HG03045 (cell line): Measurements from ENCODE around the gene ESYT1.
"Not testable (repeated sequence)": the region's sequence is repeated elsewhere in the genome, so short reads cannot be mapped to it uniquely, and the experiment has no call there.

Experiments
- ATAC-seq: cut with Tn5 transposase; IDR thresholded peaks from one replicate; pipeline ENCODE4 v1.9.1; 2021; ENCODE audit warnings: mild to moderate bottlenecking, moderate library complexity; ENCODE audit not compliant: unreplicated experiment

Gene ESYT1

DNA sequence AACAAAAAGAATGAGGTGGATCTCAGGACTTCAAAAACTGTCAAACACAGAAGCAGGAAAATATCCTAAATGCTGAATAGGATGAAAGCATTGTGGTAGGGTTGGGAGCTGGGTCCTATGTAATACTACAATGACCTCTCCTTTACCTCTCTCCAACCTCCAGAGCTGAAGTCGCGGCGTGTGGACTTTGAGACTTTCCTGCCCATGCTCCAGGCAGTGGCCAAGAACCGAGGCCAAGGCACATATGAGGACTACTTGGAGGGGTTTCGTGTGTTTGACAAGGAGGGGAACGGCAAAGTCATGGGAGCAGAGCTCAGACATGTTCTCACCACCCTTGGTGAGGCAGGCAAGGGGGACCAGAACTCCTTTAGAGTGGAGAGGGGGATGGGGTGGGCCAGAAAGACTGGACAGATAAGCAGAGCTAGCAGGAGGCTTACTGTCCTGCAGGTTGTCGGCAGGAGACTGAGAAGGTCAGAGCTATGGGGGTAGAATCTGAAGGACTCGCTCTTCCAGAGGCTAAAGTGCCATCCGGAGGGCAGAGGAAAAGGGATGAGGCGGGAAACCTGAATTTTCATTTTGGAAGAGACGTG is 27.3 kb downstream of the ESYT1 start:
- ATAC-seq: no peak

DNA sequence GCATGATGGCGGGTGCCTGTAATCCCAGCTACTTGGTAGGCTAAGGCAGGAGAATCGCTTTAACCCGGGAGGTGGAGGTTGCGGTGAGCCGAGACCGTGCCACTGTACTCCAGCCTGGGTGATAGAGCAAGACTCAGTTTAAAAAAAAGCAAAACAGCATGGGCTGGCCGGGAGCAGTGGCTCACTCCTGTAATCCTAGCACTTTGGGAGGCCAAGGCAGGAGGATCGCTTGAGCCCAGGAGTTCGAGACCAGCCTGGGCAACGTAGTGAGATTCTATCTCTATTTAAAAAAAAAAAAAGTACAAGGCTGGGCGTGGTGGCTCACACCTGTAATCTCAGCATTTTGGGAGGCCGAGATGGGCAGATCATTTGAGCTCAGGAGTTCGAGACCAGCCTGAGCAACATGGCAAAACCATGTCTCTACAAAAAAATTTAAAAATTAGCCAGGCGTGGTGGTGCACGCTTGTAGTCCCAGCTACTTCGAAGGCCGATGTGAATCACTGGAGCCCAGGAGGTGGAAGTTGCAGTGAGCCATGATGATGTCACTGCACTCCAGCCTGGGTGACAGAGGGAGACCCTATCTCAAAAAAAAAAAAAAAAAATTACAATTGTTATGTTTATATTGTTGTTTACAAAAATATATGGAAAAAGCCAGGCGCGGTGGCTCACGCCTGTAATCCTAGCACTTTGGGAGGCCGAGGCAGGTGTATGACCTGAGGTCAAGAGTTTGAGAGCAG is 28.6 kb downstream of the ESYT1 start:
- not testable (repeated sequence) for ATAC-seq

DNA sequence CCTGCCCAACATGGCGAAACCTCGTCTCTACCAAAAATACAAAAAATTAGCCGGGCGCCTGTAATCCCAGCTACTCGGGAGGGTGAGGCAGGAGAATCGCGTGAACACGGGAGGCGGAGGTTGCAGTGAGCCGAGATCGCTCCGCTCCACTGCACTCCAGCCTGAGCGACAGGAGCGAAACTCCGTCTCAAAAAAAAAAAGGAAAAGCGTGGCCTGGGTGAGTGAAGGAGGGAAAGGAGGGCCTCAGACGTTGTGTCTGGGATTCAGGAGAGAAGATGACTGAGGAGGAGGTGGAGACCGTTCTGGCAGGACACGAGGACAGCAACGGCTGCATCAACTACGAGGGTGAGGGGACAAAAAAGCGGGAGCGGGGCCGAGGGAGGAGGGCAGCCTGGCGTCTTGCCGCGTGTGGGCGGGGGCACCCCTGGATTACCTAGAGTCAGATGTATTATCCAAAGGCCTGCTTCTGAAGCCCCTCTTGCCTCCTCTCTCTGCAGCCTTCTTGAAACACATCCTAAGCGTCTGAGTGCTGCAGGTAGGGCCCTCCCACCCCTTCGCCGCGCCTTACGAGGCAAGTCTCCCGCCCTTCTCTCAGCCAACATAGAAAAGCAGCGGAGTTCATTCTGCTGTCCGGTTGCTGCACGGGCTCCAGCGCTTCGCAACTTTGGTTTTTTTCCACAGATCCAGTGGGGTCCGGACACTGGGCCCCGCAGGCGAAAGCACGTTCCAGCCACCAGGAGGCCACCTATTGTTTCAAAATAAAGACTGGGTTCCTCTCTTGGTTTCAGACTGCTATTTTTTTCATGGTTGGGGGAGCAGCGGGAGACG is 29.3 kb downstream of the ESYT1 start:
- peak; percentile 23 for ATAC-seq

DNA sequence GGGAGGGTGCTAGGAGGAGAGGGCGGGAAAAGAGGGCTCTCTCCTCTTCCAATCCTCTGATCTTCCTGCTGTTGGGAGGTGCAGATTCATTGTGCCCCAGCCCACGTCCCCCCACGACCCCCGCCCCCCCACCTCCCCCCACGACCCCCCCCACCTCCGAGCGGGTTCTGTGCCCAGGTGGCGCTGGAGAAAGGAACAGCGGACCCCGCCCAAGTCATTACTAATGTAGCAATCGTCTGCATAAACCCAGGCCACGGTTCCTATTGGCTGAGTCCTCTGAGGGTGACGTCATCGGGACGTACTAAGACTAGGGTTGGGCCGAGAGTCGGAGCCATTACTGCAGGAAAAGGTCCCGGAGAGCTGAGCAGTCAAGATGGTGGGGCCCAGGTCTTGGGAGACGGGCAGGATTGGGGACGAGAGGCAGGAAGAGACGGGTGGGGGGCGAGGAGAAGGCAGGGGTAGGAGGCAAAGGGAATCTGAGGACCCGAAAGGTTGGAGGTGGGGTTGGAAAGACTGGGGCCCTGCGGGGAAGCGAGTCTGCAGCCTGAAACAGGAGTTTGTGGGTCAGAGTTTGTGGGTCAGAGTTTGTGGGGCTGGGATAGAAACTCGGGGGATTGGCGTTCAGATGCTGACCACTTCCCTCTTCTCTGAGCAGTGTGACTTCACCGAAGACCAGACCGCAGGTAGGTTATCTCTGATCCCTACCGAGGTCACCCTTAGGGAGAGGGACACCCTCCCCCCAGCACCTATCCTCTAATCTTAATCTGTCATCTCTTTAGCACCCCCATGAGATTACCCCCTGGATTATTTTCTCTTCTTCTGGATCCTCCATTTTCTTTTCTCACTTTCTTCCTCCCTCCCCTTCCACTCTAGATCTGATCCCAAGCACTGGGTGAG is 30.2 kb downstream of the ESYT1 start, which contains the start of gene MYL6:
MYL6 (plus strand) TSS at position 331 of the 897 bp plus-strand sequence; CDS start at position 374, 43 bp downstream.
- peak; percentile 81 for ATAC-seq

DNA sequence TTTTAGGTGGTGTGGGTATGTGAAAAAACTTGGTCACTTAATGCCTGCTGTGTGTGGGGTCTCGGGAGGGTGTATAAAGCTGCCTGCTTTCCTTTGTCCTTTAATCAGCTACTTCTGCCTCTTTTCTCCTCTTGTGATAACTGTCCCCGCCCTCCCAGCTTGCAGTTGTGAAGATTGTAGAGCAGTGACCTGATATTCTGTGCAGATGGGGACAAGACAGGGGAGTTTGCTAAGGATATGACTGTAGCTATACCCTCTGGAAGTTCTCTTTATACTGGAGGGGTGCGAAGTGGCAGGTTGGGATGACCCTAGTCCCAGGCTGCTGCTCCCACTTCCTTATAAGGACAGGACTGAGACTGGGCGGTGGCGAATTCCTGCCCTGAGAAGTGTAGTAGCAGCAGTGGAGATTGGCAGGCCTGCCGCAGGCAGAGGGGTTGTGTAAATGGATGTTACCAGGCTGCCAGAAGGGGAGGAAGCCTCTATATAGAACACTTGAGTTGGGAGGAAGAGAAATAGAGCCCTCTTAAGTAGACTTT is 30.9 kb downstream of the ESYT1 start:
- ATAC-seq: no peak

DNA sequence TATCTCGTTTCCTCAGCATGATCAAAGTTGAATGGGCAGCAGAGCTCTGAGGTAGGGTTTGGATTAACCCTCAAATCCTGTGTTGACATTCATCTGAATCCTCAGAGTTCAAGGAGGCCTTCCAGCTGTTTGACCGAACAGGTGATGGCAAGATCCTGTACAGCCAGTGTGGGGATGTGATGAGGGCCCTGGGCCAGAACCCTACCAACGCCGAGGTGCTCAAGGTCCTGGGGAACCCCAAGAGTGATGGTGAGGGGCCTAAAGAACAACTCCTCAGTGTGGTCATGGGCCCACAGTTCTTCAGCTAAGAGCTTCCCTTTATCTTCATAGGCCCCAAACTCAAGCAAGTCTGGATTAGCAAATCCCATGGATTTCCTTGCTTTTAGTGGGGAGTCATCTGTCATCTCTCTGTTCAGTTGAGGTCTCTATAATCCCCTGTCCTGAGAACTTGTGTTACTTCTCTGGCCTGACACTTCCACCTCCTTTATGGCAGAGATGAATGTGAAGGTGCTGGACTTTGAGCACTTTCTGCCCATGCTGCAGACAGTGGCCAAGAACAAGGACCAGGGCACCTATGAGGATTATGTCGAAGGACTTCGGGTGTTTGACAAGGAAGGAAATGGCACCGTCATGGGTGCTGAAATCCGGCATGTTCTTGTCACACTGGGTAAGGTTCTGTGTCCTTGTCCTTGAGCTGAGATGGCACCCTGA is 31.6 kb downstream of the ESYT1 start:
- ATAC-seq: no peak

DNA sequence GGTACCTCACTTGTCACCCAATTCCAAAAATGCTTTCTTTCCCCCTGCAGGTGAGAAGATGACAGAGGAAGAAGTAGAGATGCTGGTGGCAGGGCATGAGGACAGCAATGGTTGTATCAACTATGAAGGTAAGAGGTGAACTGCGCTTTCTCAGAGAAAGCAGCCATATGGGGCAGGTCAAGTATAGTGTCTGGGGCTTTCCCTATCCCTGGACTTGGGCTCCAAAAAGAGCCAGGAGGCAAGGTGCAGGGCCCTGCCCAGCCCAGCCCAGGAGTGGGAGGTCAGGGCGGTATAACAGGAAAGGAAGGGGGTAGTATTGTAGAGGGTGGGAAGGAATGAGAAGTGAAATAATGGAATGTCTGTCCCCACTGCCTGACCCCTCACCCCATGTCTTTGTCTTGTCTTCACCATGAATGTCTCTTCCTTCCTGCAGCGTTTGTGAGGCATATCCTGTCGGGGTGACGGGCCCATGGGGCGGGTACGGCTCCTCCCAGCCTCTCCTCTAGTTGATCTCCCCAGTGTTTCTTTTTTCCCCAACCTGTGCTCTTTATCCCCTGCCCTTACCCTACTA is 32.2 kb downstream of the ESYT1 start:
- no peak for ATAC-seq

DNA sequence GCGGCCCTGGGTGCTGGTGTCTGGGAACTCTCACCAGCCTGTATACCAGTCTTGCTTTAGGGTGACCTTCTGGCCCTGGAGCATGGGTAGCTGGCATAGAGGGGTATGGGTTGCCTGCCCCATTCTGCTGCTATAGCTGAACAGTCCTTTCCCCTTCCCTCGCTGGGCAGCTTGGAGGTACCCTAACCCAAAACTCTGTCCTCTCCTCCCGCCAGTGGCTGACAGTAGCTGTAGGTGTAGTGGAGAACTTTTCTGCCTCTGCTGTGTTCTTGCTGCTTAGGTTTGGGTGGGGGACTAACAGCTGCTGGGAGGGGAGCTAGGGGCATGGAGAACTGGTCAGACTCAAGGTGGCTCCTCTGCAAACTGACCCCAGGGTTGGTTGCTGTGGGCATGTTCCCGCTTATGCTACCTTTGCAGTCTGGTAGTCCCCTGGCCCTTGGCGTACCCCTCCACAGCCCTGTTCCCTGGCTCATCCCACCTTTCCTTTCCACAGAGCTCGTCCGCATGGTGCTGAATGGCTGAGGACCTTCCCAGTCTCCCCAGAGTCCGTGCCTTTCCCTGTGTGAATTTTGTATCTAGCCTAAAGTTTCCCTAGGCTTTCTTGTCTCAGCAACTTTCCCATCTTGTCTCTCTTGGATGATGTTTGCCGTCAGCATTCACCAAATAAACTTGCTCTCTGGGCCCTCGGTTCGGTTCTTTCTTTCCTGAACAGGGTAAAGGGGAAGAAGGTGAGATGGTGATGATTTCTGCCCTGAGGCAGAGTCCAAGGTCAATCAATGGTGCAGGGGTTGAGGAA is 33.0 kb downstream of the ESYT1 start:
- no peak for ATAC-seq

DNA sequence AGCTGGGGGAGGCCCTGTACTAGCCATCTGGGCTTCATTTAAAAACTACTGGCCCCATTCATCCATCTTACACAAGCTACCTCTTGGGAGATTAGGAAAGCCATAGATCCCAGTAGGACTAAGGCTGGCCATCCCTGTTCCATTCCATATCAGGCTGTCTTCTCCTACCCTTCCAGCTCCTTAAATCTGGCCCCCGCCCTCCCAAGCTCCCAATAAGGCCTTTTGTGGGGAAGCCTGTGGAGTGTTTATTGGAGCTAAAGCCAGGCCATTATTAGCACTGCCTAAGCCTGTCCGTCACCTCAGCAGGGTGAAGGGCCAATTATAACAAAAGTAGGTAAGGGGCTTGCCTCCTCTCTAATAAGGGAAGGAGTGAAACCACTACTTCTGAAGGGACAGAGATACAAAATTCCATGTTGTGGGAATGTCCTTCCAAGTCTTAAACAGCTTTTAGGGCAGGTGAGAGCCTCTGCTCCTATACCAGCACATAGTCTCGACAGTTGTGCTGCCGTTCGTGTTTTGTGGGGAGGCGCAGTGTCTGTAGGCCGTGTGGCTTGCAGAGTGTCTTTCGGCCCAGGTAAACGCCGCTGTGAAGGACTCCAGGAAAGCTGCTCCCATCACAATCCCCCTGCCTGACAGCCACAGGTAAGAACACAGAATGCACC is 33.8 kb downstream of the ESYT1 start:
- ATAC-seq: no peak

DNA sequence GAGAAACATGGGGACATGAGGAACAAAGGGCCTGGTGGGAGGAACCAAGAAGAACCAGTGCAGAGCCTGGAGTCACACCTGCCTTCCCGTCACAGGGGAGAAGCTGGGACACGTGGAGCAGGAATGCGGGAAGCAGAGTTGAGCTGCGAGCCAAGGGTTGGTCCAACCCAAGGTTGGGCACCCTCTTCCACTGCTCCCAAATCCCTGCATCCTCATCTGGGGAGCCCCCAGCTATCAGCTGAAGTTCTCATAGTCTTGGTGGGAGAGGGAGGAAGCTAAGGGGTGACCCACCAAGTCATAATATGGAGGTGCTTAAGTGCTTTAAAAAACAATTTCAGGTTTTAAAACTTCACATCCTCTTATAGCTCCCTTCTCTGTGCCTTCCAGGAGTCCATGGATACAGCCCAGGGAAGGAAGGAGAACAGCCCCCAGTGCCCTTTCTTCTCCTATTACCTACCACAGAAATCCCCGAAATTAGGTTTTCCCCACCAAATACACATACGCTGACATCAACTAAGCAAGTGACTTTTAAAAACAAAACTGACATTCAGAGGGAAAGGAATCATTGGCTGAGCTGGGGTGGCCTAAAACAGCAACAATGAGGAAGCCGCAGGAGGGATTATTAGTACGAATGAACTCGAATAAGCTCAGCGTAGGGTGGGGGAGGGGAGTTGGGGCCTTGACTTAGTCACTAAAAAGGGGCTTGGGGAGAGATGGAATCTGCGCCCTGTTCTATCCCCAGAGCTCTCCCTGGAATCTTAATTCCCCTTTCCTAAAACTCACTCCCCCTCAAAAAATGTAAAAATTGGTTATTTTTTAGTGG is 34.6 kb downstream of the ESYT1 start:
- ATAC-seq: no peak

DNA sequence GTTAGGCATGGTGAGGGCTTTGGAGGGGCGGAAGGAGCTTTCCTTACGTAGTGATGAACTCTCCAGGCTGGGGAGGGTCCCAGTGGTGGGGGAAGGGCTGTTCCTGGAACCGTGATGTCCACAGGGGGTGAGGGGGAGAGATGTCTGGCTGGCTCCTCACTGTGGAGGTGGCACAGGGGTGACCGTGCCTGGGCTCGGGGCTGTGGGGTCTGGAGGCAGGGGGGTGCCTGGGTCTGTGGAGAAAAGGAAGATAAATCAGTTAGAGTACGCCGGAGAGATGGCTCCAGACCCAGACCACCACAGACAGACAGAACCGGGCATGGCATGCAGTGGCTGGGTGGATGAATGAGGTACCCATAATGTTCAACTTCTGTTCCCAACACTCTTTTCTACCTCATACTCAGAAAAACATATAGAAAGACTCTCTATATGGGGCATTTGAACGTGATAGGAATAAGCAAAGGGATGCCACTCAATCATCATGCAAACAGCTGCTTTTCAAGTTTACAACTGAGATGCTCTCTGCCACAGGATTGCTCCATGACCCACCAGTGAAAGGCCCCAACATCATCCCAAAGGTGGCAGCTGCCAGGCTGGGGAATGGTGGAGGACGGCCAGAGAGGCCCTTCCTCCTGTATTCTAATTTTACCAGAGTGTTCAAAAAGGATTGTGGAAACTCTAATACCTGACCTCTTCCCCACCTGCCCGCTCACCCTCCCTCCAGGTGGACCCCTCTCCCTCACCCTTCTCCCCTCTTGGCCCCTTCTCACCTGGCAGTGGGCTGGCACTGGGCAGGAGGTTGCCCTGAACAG is 35.7 kb downstream of the ESYT1 start:
- ATAC-seq: no peak

DNA sequence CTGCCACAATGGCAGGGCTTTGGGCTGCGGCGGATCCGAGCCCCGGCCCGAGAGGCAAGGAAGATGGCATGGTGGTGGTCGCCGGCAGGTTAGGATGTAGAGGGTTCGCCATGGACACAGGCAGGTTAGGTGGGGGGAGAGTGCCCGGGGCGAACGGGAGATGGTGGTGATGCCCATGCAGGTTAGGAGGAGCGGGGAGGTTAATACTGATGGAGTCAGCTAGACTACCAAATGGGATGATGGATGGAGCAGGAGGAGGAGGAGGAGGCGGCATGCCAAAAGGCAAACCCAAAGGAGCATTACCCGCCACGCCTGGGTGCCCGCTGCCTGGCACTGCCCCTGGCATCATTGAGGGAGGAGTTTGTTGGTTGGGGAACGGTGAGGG is 36.3 kb downstream of the ESYT1 start:
- ATAC-seq: no peak

DNA sequence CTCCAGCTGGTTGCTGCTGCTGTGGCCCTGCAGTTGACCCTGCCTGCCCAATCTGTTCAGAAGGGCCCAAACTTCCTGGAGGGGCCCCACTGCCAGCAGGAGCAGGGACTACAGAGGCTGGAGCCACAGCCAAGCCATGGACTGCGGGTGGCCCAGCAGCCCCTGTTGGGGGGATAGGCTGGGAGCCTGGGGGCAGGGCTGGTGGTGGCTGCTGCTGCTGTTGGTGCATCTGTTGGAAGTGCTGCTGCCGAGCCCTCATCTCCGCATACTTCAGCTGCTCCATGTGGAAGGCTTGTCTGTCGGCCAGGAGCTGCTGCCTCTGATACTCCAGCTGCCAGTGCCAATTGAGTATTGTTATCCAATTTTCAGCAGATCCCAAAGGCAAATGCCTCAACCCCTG is 37.3 kb downstream of the ESYT1 start:
- ATAC-seq: no peak

DNA sequence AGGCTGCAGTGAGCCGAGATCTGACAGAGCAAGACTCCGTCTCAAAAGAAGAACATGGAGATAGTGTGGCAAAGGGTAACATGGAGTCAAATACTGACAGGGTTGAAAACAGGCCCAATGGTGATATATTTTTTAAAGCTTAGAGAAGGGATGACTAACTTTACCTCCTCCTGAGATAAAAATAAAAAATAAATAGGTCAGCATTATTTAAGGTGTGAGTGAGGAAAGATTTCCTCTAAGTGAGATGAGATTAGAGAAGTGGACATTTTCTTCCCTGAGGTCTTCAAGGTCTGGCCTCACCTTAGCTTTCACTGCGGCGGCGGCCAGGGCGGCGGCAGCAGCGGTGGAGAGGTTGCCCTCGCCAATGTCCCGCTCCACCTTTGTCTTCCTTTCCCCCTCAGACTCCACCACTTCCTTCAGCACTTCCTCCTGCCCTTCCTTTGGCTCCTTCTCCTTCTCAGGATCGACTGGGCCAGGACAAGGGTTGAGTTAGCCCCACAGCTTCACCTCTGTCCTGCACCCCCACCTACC is 41.2 kb downstream of the ESYT1 start:
- ATAC-seq: no peak

DNA sequence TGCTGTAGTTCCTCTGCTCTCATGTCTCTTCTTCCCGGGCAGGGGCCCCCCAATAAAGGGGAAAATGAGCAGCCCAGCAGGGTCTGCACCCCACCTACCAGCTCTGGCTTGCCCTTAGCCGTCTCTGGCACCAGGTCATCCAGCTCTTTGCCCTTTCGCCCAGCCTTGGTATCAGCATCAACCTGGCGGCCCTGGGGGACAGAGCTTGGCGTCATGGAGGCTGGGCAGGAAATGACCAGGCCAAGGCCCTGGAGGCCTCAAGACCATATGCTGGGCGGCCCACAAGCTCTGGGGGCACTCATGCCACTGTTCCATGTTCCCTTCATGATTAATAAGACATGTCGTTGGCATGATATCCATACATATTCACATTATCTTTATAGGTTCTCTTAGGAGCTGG is 44.8 kb downstream of the ESYT1 start:
- ATAC-seq: no peak

DNA sequence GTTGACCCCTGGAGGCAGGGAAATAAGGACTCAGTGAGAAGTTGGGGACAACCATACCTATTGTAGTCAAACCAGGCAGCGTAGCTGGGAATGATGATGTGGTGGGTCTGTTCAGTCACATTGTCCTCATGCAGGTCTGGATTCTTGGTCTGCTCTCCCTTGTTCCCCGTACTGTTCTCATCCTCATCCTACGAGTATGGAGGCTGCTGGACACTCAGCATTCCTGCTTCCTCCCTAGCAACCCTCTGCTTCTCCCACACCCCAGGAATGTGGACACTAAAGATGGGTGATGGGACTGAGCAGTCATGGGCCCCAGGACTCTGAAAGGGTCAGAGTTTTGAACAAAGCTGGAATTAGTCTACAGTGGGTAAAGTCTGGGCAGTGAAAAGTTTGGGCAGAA is 50.3 kb downstream of the ESYT1 start:
- no peak for ATAC-seq
